SK-N-SH (cell line): ENCODE data around the gene CMC2. TPM values are rescaled to one million over a fixed set of nuclear protein-coding genes. Genes with fewer than 3 reads are reported as not detected.

ENCODE experiments used
- CTCF ChIA-PET: fragments of 300-600, 350-600 bp; formaldehyde crosslinking; extraction: SDS; loops from one replicate; lab custom pipeline; 2021; lab: Yijun Ruan, JAX
- POLR2A ChIA-PET: fragments of 350-600 bp; sonication (Branson Sonifier 250); formaldehyde crosslinking; extraction: SDS; loops from one replicate; lab custom pipeline; 2020; ENCODE audit warnings: antibody characterized with exemption, inconsistent platforms; lab: Yijun Ruan, JAX
- DNase-seq: peaks from one replicate; pipeline ENCODE4 v3.0.0; 2012
- H2AFZ ChIP-seq: fragments of 200-600 bp; sonication (generic); 2 replicates; pipeline ENCODE4 v1.8.1; 2016; ENCODE audit warnings: antibody characterized with exemption, mild to moderate bottlenecking, low read depth
- H3F3A ChIP-seq: fragments of 200-600 bp; sonication (generic); replicated peaks from 2 replicates; pipeline ENCODE3; 2016; ENCODE audit warnings: antibody characterized with exemption, mild to moderate bottlenecking; ENCODE audit not compliant: insufficient read depth
- H3K27ac ChIP-seq, 2 experiments: fragments of 200-500 bp in 1 of 2; fragments of 200-600 bp in 1 of 2; sonication (Bioruptor generic) in 1 of 2; sonication (generic), shearing (Covaris generic) in 1 of 2; 2 replicates each; pipeline versions ENCODE4 v1.5.1 to v1.6.1; 2014 to 2016; ENCODE audit warnings: low read depth in 2 of 2, inconsistent platforms in 1 of 2, low read length in 1 of 2, mild to moderate bottlenecking in 1 of 2, mixed read lengths in 1 of 2
- H3K27me3 ChIP-seq: fragments of 200-600 bp; sonication (generic), shearing (Covaris generic); 2 replicates; pipeline ENCODE4 v1.6.1; 2016; ENCODE audit warnings: mixed run types; ENCODE audit not compliant: insufficient read depth
- H3K36me3 ChIP-seq, 2 experiments: fragments of 200-500 bp in 1 of 2; fragments of 200-600 bp in 1 of 2; sonication (Bioruptor generic) in 1 of 2; sonication (generic) in 1 of 2; replicated peaks in 1 of 2; 2 replicates each; pipeline versions ENCODE3 to v1.5.1; 2014 to 2016; ENCODE audit warnings: low read length in 1 of 2, mild to moderate bottlenecking in 1 of 2; ENCODE audit not compliant: insufficient read depth in 2 of 2, control insufficient read depth in 1 of 2
- H3K4me1 ChIP-seq, 2 experiments: fragments of 200-500 bp in 1 of 2; fragments of 200-600 bp in 1 of 2; sonication (Bioruptor generic) in 1 of 2; sonication (generic), shearing (Covaris generic) in 1 of 2; 2 replicates each; pipeline versions ENCODE4 v1.5.1 to v1.6.1; 2014 to 2016; ENCODE audit warnings: low read depth in 1 of 2, low read length in 1 of 2, mixed run types in 1 of 2; ENCODE audit not compliant: insufficient read depth in 2 of 2, control insufficient read depth in 1 of 2
- H3K4me2 ChIP-seq: fragments of 200-600 bp; sonication (generic), shearing (Covaris generic); 2 replicates; pipeline ENCODE4 v1.6.1; 2017; ENCODE audit warnings: mixed run types
- H3K4me3 ChIP-seq, 2 experiments: fragments of 200-500 bp in 1 of 2; fragments of 200-600 bp in 1 of 2; sonication (Bioruptor generic) in 1 of 2; sonication (generic), shearing (Covaris generic) in 1 of 2; 2 replicates each; pipeline versions ENCODE4 v1.5.1 to v1.8.1; 2014 to 2016; ENCODE audit warnings: low read depth in 2 of 2, inconsistent platforms in 1 of 2, low read length in 1 of 2, mild to moderate bottlenecking in 1 of 2, mixed read lengths in 1 of 2, moderate library complexity in 1 of 2
- H3K79me2 ChIP-seq: fragments of 200-600 bp; sonication (generic); 2 replicates; pipeline ENCODE4 v1.8.1; 2017; ENCODE audit warnings: mild to moderate bottlenecking; ENCODE audit not compliant: insufficient read depth
- H3K9ac ChIP-seq: fragments of 200-600 bp; sonication (generic); 2 replicates; pipeline ENCODE4 v1.6.1; 2017; ENCODE audit warnings: mixed run types
- H3K9me2 ChIP-seq: fragments of 200-600 bp; sonication (generic); 2 replicates; pipeline ENCODE4 v1.6.1; 2017; ENCODE audit warnings: mixed run types
- H3K9me3 ChIP-seq: fragments of 200-600 bp; sonication (generic); 2 replicates; pipeline ENCODE4 v1.6.1; 2017; ENCODE audit warnings: mixed run types, mild to moderate bottlenecking, moderate library complexity
- H4K20me1 ChIP-seq: fragments of 200-600 bp; sonication (generic); 2 replicates; pipeline ENCODE4 v1.6.1; 2017; ENCODE audit warnings: mild to moderate bottlenecking, mixed run types; ENCODE audit not compliant: insufficient read depth
- CHD2 ChIP-seq: fragments of 150-350 bp; IDR thresholded peaks from 2 replicates; pipeline ENCODE4 v1.6.1; 2018; ENCODE audit warnings: low read length; ENCODE audit not compliant: partially characterized antibody
- ELF1 ChIP-seq: IDR thresholded peaks from 2 replicates; pipeline ENCODE4 v1.4.0; 2012
- EP300 ChIP-seq, 2 experiments: IDR thresholded peaks; 2 replicates each; pipeline versions ENCODE4 v1.4.0 to v1.6.1; 2012; ENCODE audit warnings: borderline replicate concordance in 1 of 2, low read depth in 1 of 2, low read length in 1 of 2
- FOSL2 ChIP-seq: IDR thresholded peaks from 2 replicates; pipeline ENCODE4 v1.4.0; 2012; ENCODE audit warnings: low read depth, mild to moderate bottlenecking, moderate library complexity, borderline replicate concordance
- FOXJ3 ChIP-seq: sonication (generic); formaldehyde crosslinking; IDR thresholded peaks from 2 replicates; pipeline ENCODE4 v1.5.1; 2020; ENCODE audit warnings: mild to moderate bottlenecking, missing genetic modification reagents
- FOXM1 ChIP-seq: IDR thresholded peaks from 2 replicates; pipeline ENCODE4 v1.4.0; 2012; ENCODE audit warnings: low read depth, mild to moderate bottlenecking
- MEF2A ChIP-seq: IDR thresholded peaks from 2 replicates; pipeline ENCODE4 v1.4.0; 2012; ENCODE audit warnings: low read depth, borderline replicate concordance
- NFIC ChIP-seq: IDR thresholded peaks from 2 replicates; pipeline ENCODE4 v1.4.0; 2012; ENCODE audit warnings: borderline replicate concordance
- PBX3 ChIP-seq: IDR thresholded peaks from 2 replicates; pipeline ENCODE4; 2012
- POLR2AphosphoS5 ChIP-seq: IDR thresholded peaks from 2 replicates; pipeline ENCODE4 v1.6.1; 2012; ENCODE audit warnings: low read depth, low read length
- RAD21 ChIP-seq: IDR thresholded peaks from 2 replicates; pipeline ENCODE4 v1.6.1; 2012; ENCODE audit warnings: mild to moderate bottlenecking, low read length
- RCOR1 ChIP-seq: fragments of 150-350 bp; IDR thresholded peaks from 2 replicates; pipeline ENCODE4 v1.6.1; 2017; ENCODE audit warnings: antibody characterized with exemption, low read length
- RXRA ChIP-seq: IDR thresholded peaks from 2 replicates; pipeline ENCODE4 v1.4.0; 2012; ENCODE audit warnings: low read depth, mild to moderate bottlenecking, borderline replicate concordance
- SMC3 ChIP-seq: IDR thresholded peaks from 2 replicates; pipeline ENCODE4 v1.6.1; 2012; ENCODE audit warnings: low read depth, low read length, improper control_type of control experiment
- USF1 ChIP-seq: IDR thresholded peaks from 2 replicates; pipeline ENCODE4 v1.4.0; 2012; ENCODE audit warnings: low read depth, borderline replicate concordance
- USF2 ChIP-seq: fragments of 150-350 bp; IDR thresholded peaks from 2 replicates; pipeline ENCODE4 v1.6.1; 2017; ENCODE audit warnings: antibody characterized with exemption, low read length, low read depth, borderline replicate concordance
- ZBTB33 ChIP-seq: IDR thresholded peaks from 2 replicates; pipeline ENCODE4 v1.4.0; 2012; ENCODE audit warnings: low read depth, borderline replicate concordance
- WGBS: methylation state at CpG from one replicate; pipeline ENCODE4 v1.1.6; 2017; ENCODE audit warnings: low lambda C conversion rate; 5-methylcytosine and 5-hydroxymethylcytosine counted together
- polyA plus RNA-seq, 3 experiments: library from polyadenylated mRNA; depleted of rRNA; stranded (reverse); fragments of >200 nt; gene quantifications; 2 replicates each; pipeline ENCODE4 v1.2.3, GENCODE V29; 2012

CMC2 gene
- polyA plus RNA-seq, 1 of the 3 experiments (the other 2 are of a cell fraction), result 135 TPM

- Histone ChIP-seq H3K9me3 (no peaks in the 10 kb centered on the region), H3K9me2 (no peaks in the 10 kb centered on the region), H3K4me1 (peaks cover 0 to 12% of the 10 kb centered on the region in 2 experiments; a peak in 2 of 4 replicates), H3K27ac (no peak overlapping the region), H3K4me2 (no peak overlapping the region), H3K4me3 (no peak overlapping the region), H4K20me1 (peaks cover 31% of the 10 kb centered on the region; the same call in 1 of the 2 replicates), H2AFZ (no peak overlapping the region), H3F3A (peaks cover 6% of the 10 kb centered on the region), H3K9ac (no peak overlapping the region), H3K79me2 (peaks cover 93% of the 10 kb centered on the region), H3K36me3 (peaks cover 0 to 4% of the 10 kb centered on the region in 2 experiments), H3K27me3 (no peaks in the 10 kb centered on the region)
- 83% methylated on average over 4 of the region's 4 CpGs for WGBS
- no peak for DNase-seq
- no peak for TF ChIP-seq NFIC
- TF ChIP-seq ZBTB33, result no peak
- no peak for TF ChIP-seq FOXJ3 (CRISPR knock-in tag)
- TF ChIP-seq SMC3, result no peak
- no peak for TF ChIP-seq RXRA
- no peak for TF ChIP-seq ELF1
- TF ChIP-seq USF2, result no peak
- TF ChIP-seq EP300 (IDR thresholded peaks at IDR 0.05; ENCODE audit: borderline replicate concordance in 1 of 2, low read depth in 1 of 2, low read length in 1 of 2), result no peak
- TF ChIP-seq PBX3, result no peak
- no peak for TF ChIP-seq CHD2
- no peak for TF ChIP-seq MEF2A
- no peak for TF ChIP-seq RAD21
- no peak for TF ChIP-seq FOXM1
- no peak for TF ChIP-seq USF1
- TF ChIP-seq POLR2AphosphoS5, result no peak
- TF ChIP-seq RCOR1, result no peak
- no peak for TF ChIP-seq FOSL2
- POLR2A ChIA-PET, result no interaction called here
- CTCF ChIA-PET, result interaction anchor here (0.6 to 3.9 kb wide), 5 partner anchors 9 to 912 kb away, joined by 3 to 46 read pairs (median 7); partner anchors contain the start of gene ATMIN
These were observed 3.6 kb downstream of the CMC2 start for GRCh38 chr16:81003064-81003463.
